Measurements from ENCODE around the gene BRDT.

Gene BRDT

DNA sequence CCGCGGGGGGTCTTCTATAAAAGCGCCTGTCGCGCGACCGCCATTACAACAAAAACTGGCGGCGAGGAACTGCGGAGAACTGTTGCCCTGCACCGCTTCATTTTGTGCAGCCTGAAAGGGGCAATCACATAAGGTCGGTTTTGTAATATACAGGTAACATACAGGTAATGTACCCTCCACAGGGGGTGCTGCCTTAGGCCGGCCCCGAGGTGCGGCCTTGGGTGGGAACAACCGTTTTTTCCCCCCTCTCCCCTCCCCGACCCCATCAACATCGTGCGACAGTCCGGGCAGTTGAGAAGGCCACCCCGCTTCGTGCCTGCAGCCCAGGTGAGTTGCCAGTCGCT, at the start of gene BRDT:
Gene BRDT (plus strand): TSS at position 46 of the 344 bp plus-strand sequence. CDS start 13,354 bp downstream, outside the sequence.
- no peaks in the 10 kb centered on the region for H3K36me3 Mint-ChIP-seq
- H3K4me3 Mint-ChIP-seq: no peak within 1 kb of the TSS
- H3K27me3 Mint-ChIP-seq: peaks cover 24% of the 10 kb centered on the region
- no peaks in the 10 kb centered on the region for H3K9me3 Mint-ChIP-seq
- ATAC-seq: no peak
- H3K27ac Mint-ChIP-seq: no peak within 1 kb of the TSS
- no peaks in the 10 kb centered on the region for H3K4me1 Mint-ChIP-seq

DNA sequence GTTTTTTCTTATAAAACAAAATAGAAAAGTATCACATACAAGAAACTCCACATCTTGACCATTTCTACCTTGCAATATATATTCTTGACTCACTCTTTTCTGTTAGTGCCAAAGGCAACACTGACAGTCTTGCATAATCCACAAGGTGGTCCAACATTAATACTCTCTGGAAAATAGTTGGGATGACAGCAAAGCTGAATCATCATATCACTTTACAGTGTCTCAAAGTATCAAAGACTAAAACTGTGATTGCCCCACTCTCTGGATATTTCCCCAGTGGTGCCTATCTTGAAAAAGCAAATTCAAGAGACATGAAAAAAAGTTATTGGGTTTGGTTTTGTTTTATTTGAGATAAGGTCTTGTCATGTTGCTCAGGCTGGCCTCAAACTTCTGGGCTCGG, 48.6 kb upstream of the BRDT start:
- H3K27me3 Mint-ChIP-seq: peaks cover 12% of the 10 kb centered on the region
- H3K9me3 Mint-ChIP-seq: no peaks in the 10 kb centered on the region
- no peaks in the 10 kb centered on the region for H3K4me1 Mint-ChIP-seq
- no peak for ATAC-seq
- H3K4me3 Mint-ChIP-seq: no peak overlapping the region
- no peak overlapping the region for H3K27ac Mint-ChIP-seq
- H3K36me3 Mint-ChIP-seq: no peaks in the 10 kb centered on the region

DNA sequence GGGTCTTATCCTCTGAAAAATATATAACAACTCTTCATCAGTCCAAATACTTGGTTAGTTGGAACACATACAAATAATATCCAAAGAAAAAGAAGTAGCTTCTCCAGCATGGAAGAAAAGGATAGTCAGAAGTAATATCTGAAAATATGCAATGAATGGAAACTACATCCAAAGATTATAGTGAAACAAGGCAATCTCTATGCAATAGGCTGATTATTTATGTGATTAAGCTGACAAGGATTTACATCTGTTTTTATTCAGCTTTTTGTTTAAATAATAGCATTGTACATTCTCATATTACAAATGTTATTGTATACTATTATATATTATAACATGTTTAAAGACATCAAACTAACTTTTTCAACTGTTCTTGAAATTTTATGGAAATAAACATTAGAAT, 48.0 kb upstream of the BRDT start:
- H3K4me1 Mint-ChIP-seq: no peaks in the 10 kb centered on the region
- no peaks in the 10 kb centered on the region for H3K36me3 Mint-ChIP-seq
- H3K27ac Mint-ChIP-seq: no peak overlapping the region
- no peak for ATAC-seq
- H3K4me3 Mint-ChIP-seq: no peak overlapping the region
- peaks cover 12% of the 10 kb centered on the region for H3K27me3 Mint-ChIP-seq
- H3K9me3 Mint-ChIP-seq: no peaks in the 10 kb centered on the region

DNA sequence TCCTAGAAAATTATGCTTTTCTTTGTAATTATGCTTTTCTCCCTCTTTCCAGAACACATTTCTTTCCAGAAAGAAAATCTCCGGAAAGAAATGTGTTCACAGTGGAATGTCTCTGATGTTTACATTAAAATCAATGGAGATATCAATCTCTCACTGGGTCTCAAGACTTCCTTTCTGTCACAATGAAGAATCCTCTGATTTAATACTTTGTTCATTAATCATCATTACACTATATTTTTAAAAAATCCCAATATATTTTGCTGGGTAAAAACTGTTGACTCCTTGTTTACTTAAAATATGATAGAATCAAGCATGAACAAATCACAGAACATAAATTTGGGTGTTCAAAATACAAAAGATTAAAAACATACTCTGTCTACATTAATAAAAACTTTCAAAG, 36.9 kb upstream of the BRDT start:
- H3K27ac Mint-ChIP-seq: no peak overlapping the region
- H3K4me1 Mint-ChIP-seq: no peaks in the 10 kb centered on the region
- no peaks in the 10 kb centered on the region for H3K36me3 Mint-ChIP-seq
- H3K9me3 Mint-ChIP-seq: no peaks in the 10 kb centered on the region
- no peaks in the 10 kb centered on the region for H3K27me3 Mint-ChIP-seq
- no peak for ATAC-seq
- H3K4me3 Mint-ChIP-seq: no peak overlapping the region

DNA sequence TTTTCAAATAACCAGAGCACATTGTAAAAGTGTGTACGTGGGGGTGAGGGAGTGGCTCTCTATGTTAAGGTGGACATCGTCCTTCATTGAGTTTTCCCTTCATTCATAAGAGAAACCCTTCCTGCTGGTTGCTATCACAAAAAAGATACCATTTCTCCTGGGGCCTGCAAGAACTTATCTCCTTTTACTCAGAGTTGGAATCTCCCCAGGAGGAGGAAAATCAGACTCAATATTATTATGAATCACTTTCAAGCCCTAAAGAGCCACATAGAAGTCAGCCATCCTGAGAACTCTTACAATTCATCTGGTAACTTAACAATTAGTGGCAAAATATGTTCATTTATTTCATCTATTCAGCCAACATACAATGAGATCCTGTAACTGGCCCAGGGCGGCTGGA, 36.2 kb upstream of the BRDT start:
- Mint-ChIP-seq H3K4me3 (no peak overlapping the region), H3K27ac (no peak overlapping the region), H3K4me1 (no peaks in the 10 kb centered on the region), H3K9me3 (no peaks in the 10 kb centered on the region), H3K27me3 (no peaks in the 10 kb centered on the region), H3K36me3 (no peaks in the 10 kb centered on the region)
- ATAC-seq: no peak

DNA sequence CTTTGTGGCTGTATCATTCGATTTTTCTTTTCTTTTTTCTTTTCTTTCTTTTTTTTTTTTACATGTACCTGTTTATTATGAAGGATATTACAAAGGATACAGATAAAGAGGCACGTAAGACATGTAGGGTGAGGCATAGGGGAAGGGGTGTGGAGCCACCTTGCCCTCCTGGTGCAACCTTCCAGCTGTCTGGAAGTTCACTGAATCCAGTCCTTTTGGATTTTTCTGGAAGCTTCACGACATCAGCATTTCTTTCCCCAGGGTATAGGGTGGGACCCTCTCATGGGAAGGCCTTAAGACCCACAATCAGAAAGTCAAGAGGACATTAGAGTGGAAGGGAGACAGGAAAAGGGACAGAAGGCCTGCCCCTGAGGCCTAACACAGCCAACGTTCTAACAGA, 33.2 kb upstream of the BRDT start:
- H3K27ac Mint-ChIP-seq: no peak overlapping the region
- no peaks in the 10 kb centered on the region for H3K4me1 Mint-ChIP-seq
- H3K4me3 Mint-ChIP-seq: no peak overlapping the region
- ATAC-seq: no peak
- no peaks in the 10 kb centered on the region for H3K27me3 Mint-ChIP-seq
- H3K9me3 Mint-ChIP-seq: no peaks in the 10 kb centered on the region
- no peaks in the 10 kb centered on the region for H3K36me3 Mint-ChIP-seq

DNA sequence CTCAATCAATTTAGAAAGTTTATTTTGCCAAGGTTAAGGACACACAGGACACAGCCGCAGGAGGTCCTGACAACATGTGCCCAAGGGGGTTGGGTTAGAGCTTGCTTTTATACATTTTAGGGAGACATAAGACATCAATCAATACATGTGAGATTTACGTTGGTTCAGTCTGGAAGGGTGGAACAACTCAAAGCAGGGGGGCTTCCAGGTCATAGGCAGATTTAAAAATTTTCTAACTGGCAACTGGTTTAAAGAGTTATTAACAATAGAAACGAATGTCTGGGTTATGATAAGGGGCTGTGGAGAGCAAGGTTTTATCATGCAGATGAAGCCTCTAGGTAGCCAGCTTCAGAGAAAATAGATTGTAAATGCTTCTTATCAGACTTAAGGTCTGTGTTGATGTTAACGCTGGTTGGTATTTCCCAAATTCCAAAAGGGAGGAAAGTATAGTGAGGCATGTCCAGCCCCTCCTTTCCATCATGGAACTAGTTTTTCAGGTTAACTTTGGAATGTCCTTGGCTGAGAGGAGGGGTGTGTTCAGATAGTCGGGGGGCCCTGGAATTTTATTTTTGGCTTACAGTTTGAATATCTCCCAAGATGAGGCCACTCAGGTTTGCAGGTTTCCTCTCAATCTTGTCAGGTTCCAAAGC, 32.3 kb upstream of the BRDT start:
- Mint-ChIP-seq H3K36me3 (no peaks in the 10 kb centered on the region), H3K4me3 (no peak overlapping the region), H3K27me3 (no peaks in the 10 kb centered on the region), H3K27ac (no peak overlapping the region), H3K9me3 (no peaks in the 10 kb centered on the region), H3K4me1 (no peaks in the 10 kb centered on the region)
- no peak for ATAC-seq

DNA sequence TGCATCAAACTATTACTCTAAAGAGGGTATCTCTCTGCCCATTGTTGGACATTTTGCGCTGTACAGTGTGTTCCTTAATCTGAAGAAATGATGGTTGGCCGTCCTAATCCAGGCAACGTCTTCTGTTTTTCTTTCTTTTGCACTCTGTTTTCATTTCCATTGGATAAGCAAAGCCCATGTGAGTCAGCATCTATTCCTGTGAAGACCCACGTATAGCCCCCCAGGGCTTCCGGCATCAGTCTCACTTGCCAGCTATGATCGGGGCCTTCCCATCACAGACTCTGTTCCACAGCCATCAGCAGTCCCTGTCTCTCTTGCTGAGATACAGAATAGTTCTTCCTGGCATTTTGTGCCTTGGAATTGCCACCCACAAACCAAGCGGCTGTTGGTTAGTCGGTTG, 29.2 kb upstream of the BRDT start:
- H3K27me3 Mint-ChIP-seq: no peaks in the 10 kb centered on the region
- no peaks in the 10 kb centered on the region for H3K9me3 Mint-ChIP-seq
- H3K27ac Mint-ChIP-seq: no peak overlapping the region
- no peaks in the 10 kb centered on the region for H3K4me1 Mint-ChIP-seq
- ATAC-seq: no peak
- no peak overlapping the region for H3K4me3 Mint-ChIP-seq
- no peaks in the 10 kb centered on the region for H3K36me3 Mint-ChIP-seq

DNA sequence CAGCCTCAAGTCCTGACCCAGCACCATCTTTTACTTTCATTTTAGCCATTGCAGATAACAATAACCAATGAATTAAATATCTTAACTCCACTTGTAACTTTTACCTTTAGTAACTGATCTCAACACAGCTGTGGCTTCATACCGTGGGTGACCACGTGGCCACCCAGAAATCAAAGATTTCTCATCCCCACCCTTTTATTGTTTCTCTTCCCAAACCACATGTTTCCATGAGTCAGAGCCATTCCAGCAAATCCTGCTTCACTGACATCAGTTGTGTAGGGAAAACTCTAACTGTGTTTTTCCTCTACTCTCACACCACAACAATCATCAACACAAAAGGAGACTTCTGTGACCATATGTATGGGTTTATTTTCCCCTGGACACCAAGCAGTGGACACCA, 25.1 kb upstream of the BRDT start:
- no peak for ATAC-seq
- Mint-ChIP-seq H3K36me3 (no peaks in the 10 kb centered on the region), H3K4me1 (no peaks in the 10 kb centered on the region), H3K27me3 (no peaks in the 10 kb centered on the region), H3K9me3 (no peaks in the 10 kb centered on the region), H3K4me3 (no peak overlapping the region), H3K27ac (no peak overlapping the region)

DNA sequence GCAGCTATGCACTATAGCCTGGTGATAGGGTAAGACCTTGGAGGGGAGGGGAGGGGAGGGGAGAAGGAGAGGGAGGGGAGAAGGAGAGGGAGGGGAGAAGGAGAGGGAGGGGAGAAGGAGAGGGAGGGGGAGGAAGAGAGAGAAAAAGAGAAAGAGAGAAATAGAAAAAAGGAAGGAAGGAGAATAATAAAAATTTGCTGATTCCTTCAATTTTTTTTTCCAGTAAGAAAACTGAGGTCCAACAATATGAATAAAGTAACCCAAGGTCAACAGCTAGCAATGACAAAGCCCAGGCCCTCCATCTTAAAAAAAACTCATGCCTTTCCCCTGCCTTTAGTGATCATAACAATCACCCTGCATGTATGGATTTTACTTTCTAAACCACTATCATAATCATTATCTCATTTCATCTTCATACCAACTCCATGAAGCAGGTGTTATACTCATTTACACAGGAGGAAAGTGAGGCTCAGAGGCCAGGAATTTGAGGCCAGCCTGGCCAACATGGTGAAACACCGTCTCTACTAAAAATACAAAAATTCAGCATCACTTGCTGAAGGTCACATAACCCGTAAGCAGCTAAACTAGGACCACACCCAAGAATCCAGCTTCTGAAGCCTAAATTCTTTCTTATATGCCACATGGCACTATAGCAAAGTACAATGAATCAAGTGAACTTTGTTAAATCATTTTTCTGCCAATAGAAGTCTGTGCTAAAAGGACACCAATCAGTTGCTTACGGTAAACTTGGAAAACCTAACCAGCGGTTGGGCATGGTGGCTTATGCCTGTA, 23.4 kb upstream of the BRDT start:
- H3K27ac Mint-ChIP-seq: no peak overlapping the region
- H3K27me3 Mint-ChIP-seq: no peaks in the 10 kb centered on the region
- no peaks in the 10 kb centered on the region for H3K4me1 Mint-ChIP-seq
- no peaks in the 10 kb centered on the region for H3K36me3 Mint-ChIP-seq
- H3K9me3 Mint-ChIP-seq: no peaks in the 10 kb centered on the region
- no peak overlapping the region for H3K4me3 Mint-ChIP-seq
- no peak for ATAC-seq

DNA sequence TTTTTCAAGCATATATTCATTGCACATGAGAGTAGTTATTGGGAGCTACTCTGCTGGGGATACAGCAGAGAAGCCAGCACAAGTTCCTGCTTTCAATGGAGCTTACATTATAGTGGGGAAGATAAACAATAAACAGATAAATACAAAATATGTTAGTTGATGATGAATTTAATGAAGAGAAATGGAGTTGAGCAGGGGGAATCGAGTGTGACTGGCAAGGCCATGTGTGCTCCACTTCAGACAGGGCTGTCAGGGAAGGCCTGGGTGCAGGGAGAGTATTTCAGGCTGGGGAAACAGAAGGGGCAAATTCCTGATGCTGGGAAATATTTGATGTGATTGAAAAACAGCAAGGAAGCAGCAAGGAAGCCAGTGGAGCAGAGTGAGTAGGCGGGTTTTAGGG, 21.2 kb upstream of the BRDT start:
- Mint-ChIP-seq H3K4me3 (no peak overlapping the region), H3K36me3 (no peaks in the 10 kb centered on the region), H3K9me3 (no peaks in the 10 kb centered on the region), H3K27ac (no peak overlapping the region), H3K27me3 (no peaks in the 10 kb centered on the region), H3K4me1 (no peaks in the 10 kb centered on the region)
- no peak for ATAC-seq

DNA sequence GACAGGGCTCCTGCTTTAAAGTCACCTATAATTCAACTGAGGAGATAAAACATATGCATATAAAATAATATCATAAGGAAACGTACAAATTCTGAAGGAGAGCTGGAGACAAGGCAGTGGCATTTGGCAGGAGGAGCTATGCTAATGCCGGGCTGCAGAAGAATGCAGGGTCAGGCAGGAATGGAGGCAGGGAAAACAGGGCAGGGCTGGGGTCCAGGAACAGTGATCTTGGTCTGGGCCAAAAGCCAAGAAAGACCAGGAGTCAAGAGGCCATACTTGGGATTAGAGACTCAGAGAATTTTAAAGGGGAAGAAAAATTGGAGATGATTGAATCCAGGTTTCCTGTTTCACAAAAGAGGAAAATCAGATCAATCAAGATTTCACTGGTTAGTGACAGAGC, 20.0 kb upstream of the BRDT start:
- Mint-ChIP-seq H3K9me3 (no peaks in the 10 kb centered on the region), H3K27me3 (no peaks in the 10 kb centered on the region), H3K4me3 (no peak overlapping the region), H3K36me3 (no peaks in the 10 kb centered on the region), H3K4me1 (no peaks in the 10 kb centered on the region), H3K27ac (no peak overlapping the region)
- no peak for ATAC-seq

DNA sequence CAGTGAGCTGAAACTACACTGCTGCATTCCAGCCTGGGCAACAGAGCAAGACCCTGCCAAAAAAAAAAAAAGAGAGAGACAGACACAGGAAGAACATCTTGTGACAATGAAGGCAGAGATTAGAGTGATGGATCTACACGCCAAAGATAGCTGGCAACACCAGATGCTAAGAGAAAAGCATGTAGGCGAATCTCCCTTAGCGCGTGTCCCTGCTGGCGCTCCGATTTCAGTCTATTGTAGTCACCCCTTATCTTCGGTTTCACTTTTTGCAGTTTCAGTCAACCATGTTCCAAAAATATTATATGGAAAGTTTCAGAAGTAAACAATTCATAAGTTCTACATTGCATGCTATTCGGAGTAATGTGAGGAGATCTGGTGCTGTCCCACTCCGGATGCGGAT, 11.6 kb upstream of the BRDT start:
- Mint-ChIP-seq H3K9me3 (no peaks in the 10 kb centered on the region), H3K27me3 (peaks cover 8% of the 10 kb centered on the region), H3K36me3 (no peaks in the 10 kb centered on the region), H3K4me1 (no peaks in the 10 kb centered on the region), H3K4me3 (no peak overlapping the region), H3K27ac (no peak overlapping the region)
- no peak for ATAC-seq

DNA sequence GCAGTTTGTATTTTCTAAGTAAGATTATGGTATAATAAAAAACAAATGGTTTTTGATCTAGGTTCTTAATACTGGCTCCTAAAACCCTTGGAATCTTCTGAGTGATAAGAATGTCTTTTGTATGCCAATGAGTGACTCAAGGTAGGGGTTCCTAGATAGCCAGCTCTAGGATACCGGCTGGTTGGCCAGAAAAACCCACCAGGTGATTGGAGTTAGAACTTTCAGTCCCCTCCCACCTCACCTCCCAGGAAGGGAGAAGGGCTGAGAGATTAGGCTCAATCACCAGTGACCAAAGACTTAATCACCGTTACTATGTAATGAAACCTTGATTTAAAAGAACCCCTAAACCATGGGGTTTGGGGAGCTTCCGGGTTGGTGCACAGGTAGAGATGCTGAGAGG, 8.7 kb upstream of the BRDT start:
- no peak overlapping the region for H3K4me3 Mint-ChIP-seq
- no peaks in the 10 kb centered on the region for H3K36me3 Mint-ChIP-seq
- no peak overlapping the region for H3K27ac Mint-ChIP-seq
- ATAC-seq: no peak
- peaks cover 10% of the 10 kb centered on the region for H3K27me3 Mint-ChIP-seq
- H3K4me1 Mint-ChIP-seq: no peaks in the 10 kb centered on the region
- H3K9me3 Mint-ChIP-seq: no peaks in the 10 kb centered on the region

DNA sequence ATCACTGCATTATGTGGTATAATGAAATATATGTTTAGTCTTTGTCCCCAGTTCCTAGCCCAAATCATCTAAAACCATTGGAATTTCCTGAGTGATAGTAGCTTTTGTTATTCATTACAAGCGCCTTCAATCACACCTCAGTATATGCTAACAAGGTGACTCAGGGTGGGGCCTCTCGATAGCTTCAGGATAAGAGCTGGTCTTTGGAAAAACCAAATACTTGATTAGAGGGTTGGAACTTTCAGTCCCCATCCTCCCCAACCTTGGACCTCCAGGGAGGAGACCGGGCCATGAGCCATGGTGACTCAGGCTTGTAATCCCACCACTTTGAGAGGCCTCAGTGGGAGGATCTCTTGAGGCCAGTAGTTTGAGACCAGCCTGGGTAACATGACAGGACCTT, 5.1 kb upstream of the BRDT start:
- Mint-ChIP-seq H3K9me3 (no peaks in the 10 kb centered on the region), H3K4me3 (no peak overlapping the region), H3K27me3 (peaks cover 24% of the 10 kb centered on the region), H3K4me1 (no peaks in the 10 kb centered on the region), H3K27ac (no peak overlapping the region), H3K36me3 (no peaks in the 10 kb centered on the region)
- ATAC-seq: no peak

DNA sequence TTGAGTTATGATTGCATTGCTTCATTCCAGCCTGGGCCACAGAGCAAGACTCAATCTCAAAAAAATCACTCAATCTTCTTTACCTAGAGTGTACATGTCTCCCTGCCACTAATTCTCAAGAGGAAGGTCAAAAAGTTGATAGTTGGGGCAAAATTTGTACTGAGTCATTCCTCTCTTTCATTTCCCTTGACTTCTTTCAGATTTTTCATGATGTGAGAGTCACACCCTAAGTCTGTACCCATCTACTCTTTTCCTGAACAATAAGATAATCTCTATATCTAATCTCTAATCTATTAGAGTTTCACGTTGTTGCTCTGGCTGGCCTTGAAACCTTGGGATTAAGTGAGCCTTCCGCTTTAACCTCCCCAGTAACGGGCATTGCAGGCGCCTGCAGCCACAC, 1.1 kb upstream of the BRDT start:
- Mint-ChIP-seq H3K9me3 (no peaks in the 10 kb centered on the region), H3K36me3 (no peaks in the 10 kb centered on the region), H3K4me1 (no peaks in the 10 kb centered on the region), H3K27ac (no peak overlapping the region), H3K4me3 (no peak overlapping the region), H3K27me3 (peaks cover 24% of the 10 kb centered on the region)
- ATAC-seq: no peak

Measured in stimulated activated memory B cell treated with anti-CD40 and anti-IgM and Interleukin-4, amounts not matched to agents 10 μg/mL and 1 μg/mL and 100 μg/mL, for 72 hours (primary cell).